GM13976 (cell line): ENCODE data around the gene KYAT1.
A peak's percentile ranks its signal among the peaks of the same experiment; 100 is the strongest.

ENCODE experiments used
- DNase-seq: peaks from one replicate; pipeline ENCODE4 v3.0.0; 2012; ENCODE audit warnings: low spot score
- in situ Hi-C: fragments of 300-500 bp; cut with MboI; formaldehyde crosslinking; loops from one replicate; pipeline ENCODE4 v1.12.0; 2022; ENCODE audit warnings: low sequenced_read_pairs, mixed read lengths, inconsistent platforms; ENCODE audit not compliant: unreplicated experiment
- TF ChIP-seq, protein P1 (sequence below): IDR thresholded peaks from 2 replicates; pipeline ENCODE4 v1.5.1; 2012; ENCODE audit warnings: borderline replicate concordance, mild to moderate bottlenecking; ENCODE audit not compliant: insufficient read depth; ENCODE audit errors: extremely low read depth, missing control alignments, control extremely low read depth

The KYAT1 gene

DNA sequence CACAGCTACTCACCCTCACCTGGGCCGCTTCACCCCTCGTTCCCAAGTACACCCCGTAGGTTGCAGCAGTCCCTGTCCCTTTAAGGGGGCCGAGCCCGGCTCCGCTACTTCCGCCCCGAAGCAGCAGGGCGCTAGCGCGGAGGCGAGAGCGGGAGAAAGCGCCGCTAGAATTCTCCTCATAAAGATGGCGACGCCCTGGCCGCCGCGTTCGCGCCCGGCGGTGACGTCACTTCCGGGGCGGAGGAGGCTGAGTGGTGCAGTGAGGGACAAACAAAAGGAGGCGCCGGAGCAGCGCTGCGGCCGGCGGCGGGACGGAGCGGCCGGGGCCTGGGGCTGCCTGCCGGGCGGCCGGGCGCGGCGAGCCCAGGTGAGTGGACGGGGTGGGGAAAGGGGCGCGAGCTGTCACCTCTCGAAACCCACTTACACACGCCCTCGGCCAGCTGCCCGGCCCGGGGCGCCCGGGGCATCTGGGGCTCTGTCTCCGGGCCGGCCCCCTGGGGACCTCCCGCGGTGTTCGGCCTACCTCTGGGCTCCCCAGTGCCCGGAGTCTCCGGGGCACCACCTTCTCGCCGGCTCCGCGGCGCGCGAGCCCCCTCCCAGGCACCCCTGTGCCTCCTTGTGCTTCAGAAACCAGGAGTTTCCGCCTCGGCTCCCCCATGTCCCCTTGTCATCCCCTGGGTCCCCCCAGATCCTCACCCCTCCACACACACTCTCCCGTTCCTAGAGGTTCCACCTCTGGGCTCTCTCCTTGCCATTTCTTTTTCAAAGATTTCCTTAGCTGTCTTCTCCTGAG, at the start of gene KYAT1, which contains the start of gene LRRC8A:
KYAT1 (minus strand) TSS at position 67 of the 793 bp plus-strand sequence. CDS start 36,545 bp downstream, outside the sequence.
LRRC8A (plus strand) TSS at position 250 of the 793 bp plus-strand sequence. CDS start 25,032 bp downstream, outside the sequence.
- TF ChIP-seq, protein P1, sequence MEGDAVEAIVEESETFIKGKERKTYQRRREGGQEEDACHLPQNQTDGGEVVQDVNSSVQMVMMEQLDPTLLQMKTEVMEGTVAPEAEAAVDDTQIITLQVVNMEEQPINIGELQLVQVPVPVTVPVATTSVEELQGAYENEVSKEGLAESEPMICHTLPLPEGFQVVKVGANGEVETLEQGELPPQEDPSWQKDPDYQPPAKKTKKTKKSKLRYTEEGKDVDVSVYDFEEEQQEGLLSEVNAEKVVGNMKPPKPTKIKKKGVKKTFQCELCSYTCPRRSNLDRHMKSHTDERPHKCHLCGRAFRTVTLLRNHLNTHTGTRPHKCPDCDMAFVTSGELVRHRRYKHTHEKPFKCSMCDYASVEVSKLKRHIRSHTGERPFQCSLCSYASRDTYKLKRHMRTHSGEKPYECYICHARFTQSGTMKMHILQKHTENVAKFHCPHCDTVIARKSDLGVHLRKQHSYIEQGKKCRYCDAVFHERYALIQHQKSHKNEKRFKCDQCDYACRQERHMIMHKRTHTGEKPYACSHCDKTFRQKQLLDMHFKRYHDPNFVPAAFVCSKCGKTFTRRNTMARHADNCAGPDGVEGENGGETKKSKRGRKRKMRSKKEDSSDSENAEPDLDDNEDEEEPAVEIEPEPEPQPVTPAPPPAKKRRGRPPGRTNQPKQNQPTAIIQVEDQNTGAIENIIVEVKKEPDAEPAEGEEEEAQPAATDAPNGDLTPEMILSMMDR: no peak
- in situ Hi-C loops: no loop called here
- DNase-seq: peak; percentile 98

DNA sequence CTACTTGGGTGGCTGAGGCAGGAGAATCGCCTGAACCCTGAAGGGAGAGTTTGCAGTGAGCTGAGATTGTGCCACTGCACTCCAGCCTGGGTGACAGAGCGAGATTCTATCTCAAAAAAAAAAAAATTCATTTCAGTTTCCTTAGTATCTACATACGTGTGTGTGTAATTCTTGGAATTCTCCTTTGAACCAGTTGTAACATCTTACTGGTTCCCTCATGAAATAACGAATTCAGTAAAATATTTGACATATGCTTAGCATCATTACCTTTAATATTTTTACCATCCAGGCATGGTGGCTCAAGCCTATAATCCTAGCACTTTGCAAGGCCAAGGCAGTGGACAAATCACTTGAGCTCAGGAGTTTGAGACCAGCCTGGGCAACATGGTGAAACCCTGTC, 47.8 kb upstream of the KYAT1 start:
- in situ Hi-C loops: loop anchor here (10.0 kb wide), 1 partner anchor 65 kb away; no protein-coding TSS in a partner anchor
- DNase-seq: no peak
- TF ChIP-seq, protein P1: no peak

DNA sequence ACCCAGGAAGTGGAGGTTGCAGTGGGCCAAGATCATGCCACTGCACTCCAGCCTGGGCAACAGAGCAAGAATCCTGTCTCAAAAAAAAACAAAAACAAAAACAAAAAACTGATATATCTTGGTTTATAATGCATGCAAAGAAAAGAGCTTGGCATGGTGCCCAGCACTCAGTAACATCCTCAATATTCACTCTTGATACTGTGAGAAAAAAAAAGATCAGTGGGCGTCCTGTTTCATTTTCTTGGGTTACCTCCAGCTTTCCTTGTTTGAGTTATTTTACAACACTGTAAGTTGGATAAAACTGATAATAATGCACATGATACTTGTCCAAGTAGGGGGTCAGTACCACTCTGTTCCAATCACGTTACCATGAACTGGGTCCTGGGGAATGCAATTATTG, 46.9 kb upstream of the KYAT1 start:
- in situ Hi-C loops: loop anchor here (10.0 kb wide), 1 partner anchor 64 kb away; no protein-coding TSS in a partner anchor
- DNase-seq: no peak
- TF ChIP-seq, protein P1: no peak

DNA sequence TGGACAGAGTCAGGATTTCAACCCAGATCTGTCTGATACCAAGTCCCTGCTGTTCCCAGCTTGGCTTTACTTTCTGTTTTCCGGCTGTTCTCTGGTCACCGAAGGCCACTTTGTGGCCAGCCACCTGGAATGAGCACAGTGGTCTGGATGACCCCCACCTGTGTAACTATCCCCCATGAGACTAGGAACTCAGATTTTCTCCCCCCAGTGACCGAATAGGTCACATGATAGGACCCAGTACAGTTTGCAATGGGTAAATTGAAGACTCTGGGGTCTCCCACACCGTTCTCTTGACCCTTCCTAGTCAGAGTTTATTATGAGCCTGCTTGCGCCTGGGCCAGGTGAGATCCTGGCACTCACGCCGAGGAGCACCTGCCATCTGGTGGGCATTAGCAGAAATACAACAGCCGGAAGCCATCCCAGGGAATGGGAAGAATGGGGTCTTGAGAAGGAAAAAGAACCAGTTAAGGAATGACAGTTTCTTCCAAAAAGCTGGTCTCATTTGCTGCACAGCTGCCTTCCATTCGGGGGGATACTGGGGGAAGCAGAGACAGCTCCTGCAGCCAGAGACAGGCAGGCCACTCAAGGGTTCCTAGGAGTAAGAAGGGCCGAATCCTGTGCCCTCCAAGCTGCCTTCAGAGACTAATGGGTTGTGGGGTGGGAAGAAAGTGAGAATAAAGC, 46.1 kb upstream of the KYAT1 start:
- in situ Hi-C loops: loop anchor here (10.0 kb wide), 1 partner anchor 63 kb away; no protein-coding TSS in a partner anchor
- TF ChIP-seq, protein P1: peak; percentile 85
- peak; percentile 81 for DNase-seq

DNA sequence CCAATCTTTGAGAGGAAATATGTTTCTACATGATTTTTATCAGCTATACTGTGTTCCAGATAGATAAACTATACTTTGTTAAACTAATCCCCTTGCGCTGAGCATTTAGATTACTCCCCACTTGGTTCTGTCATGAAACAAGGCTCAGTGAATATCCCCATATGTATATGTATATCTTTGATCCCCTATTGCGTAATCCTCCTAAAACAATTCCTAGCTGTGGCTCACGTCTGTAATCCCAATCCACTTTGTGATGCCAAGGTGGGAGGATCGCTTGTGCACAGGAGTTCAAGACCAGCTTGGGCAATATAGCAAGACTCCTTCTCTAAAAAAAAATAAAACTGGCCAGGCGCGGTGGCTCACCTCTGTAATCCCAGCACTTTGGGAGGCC, 41.7 kb upstream of the KYAT1 start:
- in situ Hi-C loops: loop anchor here (10.0 kb wide), 1 partner anchor 59 kb away; no protein-coding TSS in a partner anchor
- TF ChIP-seq, protein P1: no peak
- no peak for DNase-seq
